Erythroblast (primary cell): ENCODE results near the gene C20orf204.
"Not testable (repeated sequence)": the region's sequence is repeated elsewhere in the genome, so short reads cannot be mapped to it uniquely, and the experiment has no call there.

Experiments
- GATA1 ChIP-seq: IDR thresholded peaks from 2 replicates; pipeline ENCODE4 v1.6.1; 2011; ENCODE audit warnings: low read depth, mild to moderate bottlenecking, control low read depth, low read length, moderate library complexity
- POLR2A ChIP-seq: IDR thresholded peaks from 2 replicates; pipeline ENCODE4 v1.6.1; 2011; ENCODE audit warnings: mild to moderate bottlenecking, low read length

DNA sequence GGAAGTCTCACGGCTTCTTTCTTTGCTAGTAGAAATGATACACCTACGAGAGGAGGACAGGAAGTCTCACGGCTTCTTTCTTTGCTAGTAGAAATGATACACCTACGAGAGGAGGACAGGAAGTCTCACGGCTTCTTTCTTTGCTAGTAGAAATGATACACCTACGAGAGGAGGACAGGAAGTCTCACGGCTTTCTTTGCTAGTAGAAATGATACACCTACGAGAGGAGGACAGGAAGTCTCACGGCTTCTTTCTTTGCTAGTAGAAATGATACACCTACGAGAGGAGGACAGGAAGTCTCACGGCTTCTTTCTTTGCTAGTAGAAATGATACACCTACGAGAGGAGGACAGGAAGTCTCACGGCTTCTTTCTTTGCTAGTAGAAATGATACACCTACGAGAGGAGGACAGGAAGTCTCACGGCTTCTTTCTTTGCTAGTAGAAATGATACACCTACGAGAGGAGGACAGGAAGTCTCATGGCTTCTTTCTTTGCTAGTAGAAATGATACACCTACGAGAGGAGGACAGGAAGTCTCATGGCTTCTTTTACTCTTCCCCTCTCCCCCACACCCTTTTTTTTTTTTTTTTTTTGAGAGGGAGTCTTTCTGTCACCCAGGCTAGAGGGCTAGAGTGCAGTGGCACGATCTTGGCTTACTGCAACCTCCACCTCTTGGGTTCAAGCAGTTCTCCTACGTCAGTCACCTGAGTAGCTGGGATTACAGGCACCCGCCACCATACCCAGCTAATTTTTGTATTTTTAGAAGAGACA lies 23.4 kb upstream of the C20orf204 start:
- not testable (repeated sequence) for TF ChIP-seq POLR2A, GATA1
